B cell (primary cell): Measurements from ENCODE around the gene ARRB1. TPM values are rescaled to one million over a fixed set of nuclear protein-coding genes. Genes with fewer than 3 reads are reported as not detected.

ENCODE experiments used
- ATAC-seq: fragments of 200-7000 bp; cut with Tn5 transposase; one replicate; pipeline ENCODE4 v1.10.0; 2021; ENCODE audit warnings: low read depth, mild to moderate bottlenecking, moderate number of reproducible peaks, moderate library complexity
- CTCF ChIA-PET: fragments of 350-600 bp; sonication (Branson Sonifier 250); formaldehyde crosslinking; loops from one replicate; lab custom pipeline; 2021; ENCODE audit warnings: antibody characterized with exemption, inconsistent platforms; lab: Charles Lee
- POLR2A ChIA-PET: fragments of 350-600 bp; sonication (Branson Sonifier 250); formaldehyde crosslinking; loops from one replicate; lab custom pipeline; 2021; ENCODE audit warnings: antibody characterized with exemption; lab: Charles Lee
- DNase-seq: peaks from one replicate; pipeline ENCODE4 v3.0.0; 2013
- H2AFZ ChIP-seq: 2 replicates; pipeline ENCODE4 v1.6.1; 2012; ENCODE audit warnings: mild to moderate bottlenecking, low read depth, low read length; ENCODE audit not compliant: insufficient read depth, poor library complexity, severe bottlenecking
- H3K27ac ChIP-seq, 2 donors: 1 replicate in 1 of 2; 2 replicates in 1 of 2; pipeline ENCODE4 v1.5.1; 2012 to 2013; ENCODE audit warnings: low read length in 2 of 2, mild to moderate bottlenecking in 2 of 2, moderate library complexity in 1 of 2
- H3K27me3 ChIP-seq, 4 experiments: fragments of 200-600 bp in 1 of 4; sonication (generic) in 1 of 4; replicated peaks in 1 of 4; 1 replicate in 2 of 4; 2 replicates in 2 of 4; pipeline versions ENCODE4 v1.6.1 to v1.7.0; 2013 to 2016; ENCODE audit warnings: low read length in 3 of 4, mild to moderate bottlenecking in 2 of 4, mixed read lengths in 1 of 4, moderate library complexity in 1 of 4; ENCODE audit not compliant: insufficient read depth in 4 of 4, control insufficient read depth in 3 of 4; ENCODE audit errors: control extremely low read depth in 1 of 4
- H3K36me3 ChIP-seq, 2 experiments: replicated peaks in 1 of 2; 1 replicate in 1 of 2; 2 replicates in 1 of 2; pipeline versions ENCODE4 v1.6.1 to v1.7.1; 2013; ENCODE audit warnings: low read length in 1 of 2; ENCODE audit not compliant: insufficient read depth in 2 of 2, control insufficient read depth in 1 of 2; ENCODE audit errors: control extremely low read depth in 1 of 2, extremely low read depth in 1 of 2
- H3K4me1 ChIP-seq, 2 donors: fragments of 200-600 bp in 1 of 2; sonication (generic) in 1 of 2; 1 replicate in 1 of 2; 2 replicates in 1 of 2; pipeline versions ENCODE4 v1.5.1 to v1.6.1; 2013 to 2017; ENCODE audit warnings: low read length in 2 of 2; ENCODE audit not compliant: control insufficient read depth in 2 of 2, insufficient read depth in 2 of 2
- H3K4me2 ChIP-seq: replicated peaks from 2 replicates; pipeline ENCODE3; 2012; ENCODE audit warnings: mild to moderate bottlenecking, low read depth, low read length; ENCODE audit not compliant: poor library complexity, severe bottlenecking
- H3K4me3 ChIP-seq, 5 experiments: fragments of 200-600 bp in 1 of 5; sonication (generic) in 1 of 5; 1 replicate in 3 of 5; 2 replicates in 2 of 5; pipeline versions ENCODE4 v1.5.1 to v1.7.0; 2011 to 2016; ENCODE audit warnings: low read length in 4 of 5, mild to moderate bottlenecking in 4 of 5, low read depth in 2 of 5, control low read depth in 1 of 5, moderate library complexity in 1 of 5; ENCODE audit not compliant: insufficient read depth in 1 of 5; ENCODE audit errors: control extremely low read depth in 1 of 5, extremely low read depth in 1 of 5
- H3K79me2 ChIP-seq: fragments of 200-600 bp; sonication (generic); one replicate; pipeline ENCODE4 v1.6.0; 2016; ENCODE audit warnings: low read length; ENCODE audit not compliant: control insufficient read depth, insufficient read depth
- H3K9ac ChIP-seq: fragments of 200-600 bp; sonication (generic); 2 replicates; pipeline ENCODE4 v1.6.1; 2017; ENCODE audit warnings: mild to moderate bottlenecking, low read length, moderate library complexity
- H3K9me3 ChIP-seq, 3 donors: one replicate each; pipeline versions ENCODE4 v1.6.1 to v1.7.1; 2013; ENCODE audit warnings: low read length in 2 of 3; ENCODE audit not compliant: control insufficient read depth in 2 of 3, insufficient read depth in 1 of 3; ENCODE audit errors: control extremely low read depth in 1 of 3
- H4K20me1 ChIP-seq: 2 replicates; pipeline ENCODE4 v1.6.0; 2012; ENCODE audit warnings: mild to moderate bottlenecking, low read length; ENCODE audit not compliant: insufficient read depth, control insufficient read depth, poor library complexity, severe bottlenecking
- H3K27ac Mint-ChIP-seq: one replicate; pipeline ENCODE4 v1.8.0; 2021; ENCODE audit warnings: mixed read lengths
- H3K27me3 Mint-ChIP-seq: one replicate; pipeline ENCODE4 v1.8.0; 2021; ENCODE audit warnings: mixed read lengths
- H3K4me1 Mint-ChIP-seq: one replicate; pipeline ENCODE4 v1.8.0; 2021; ENCODE audit warnings: mixed read lengths
- H3K4me3 Mint-ChIP-seq: one replicate; pipeline ENCODE4 v1.8.0; 2021; ENCODE audit warnings: mixed read lengths
- H3K9me3 Mint-ChIP-seq: one replicate; pipeline ENCODE4 v1.8.0; 2022; ENCODE audit warnings: mixed read lengths; ENCODE audit not compliant: insufficient read depth
- EZH2 ChIP-seq: IDR thresholded peaks from 2 replicates; pipeline ENCODE4 v1.6.1; 2012; ENCODE audit warnings: borderline replicate concordance, low read depth, mild to moderate bottlenecking, moderate library complexity, low read length; ENCODE audit not compliant: insufficient read depth, poor library complexity, severe bottlenecking
- WGBS: methylation state at CpG from one replicate; pipeline ENCODE4 v1.1.5; 2013; ENCODE audit warnings: missing lambda C conversion rate; ENCODE audit not compliant: insufficient coverage; 5-methylcytosine and 5-hydroxymethylcytosine counted together
- intact Hi-C: fragments of 100-400 bp; cut with micrococcal nuclease; formaldehyde crosslinking; loops from one replicate; pipeline ENCODE4 v1.10.0; 2022
- polyA plus RNA-seq: library from polyadenylated mRNA; depleted of rRNA; stranded (reverse); fragments of >200 nt; gene quantifications from 2 replicates; pipeline ENCODE4 v1.2.3, GENCODE V29; 2012
- total RNA-seq, 2 donors: library from RNA; stranded (reverse); fragments of 120-200 nt in 1 of 2; gene quantifications; 1 replicate in 1 of 2; 2 replicates in 1 of 2; pipeline versions ENCODE4 v1.2.3 to v1.2.4, GENCODE V29; 2013 to 2022
- TF ChIP-seq, protein P1 (sequence below): fragments of 200-600 bp; IDR thresholded peaks from one replicate; pipeline ENCODE4 v1.8.0; 2022; ENCODE audit warnings: antibody characterized with exemption, mild to moderate bottlenecking

Gene ARRB1
- total and polyA plus RNA-seq, 2 donors (not counting 1 experiment from before 2014, with no cell fraction given) = 1.0 to 1.9 TPM

DNA sequence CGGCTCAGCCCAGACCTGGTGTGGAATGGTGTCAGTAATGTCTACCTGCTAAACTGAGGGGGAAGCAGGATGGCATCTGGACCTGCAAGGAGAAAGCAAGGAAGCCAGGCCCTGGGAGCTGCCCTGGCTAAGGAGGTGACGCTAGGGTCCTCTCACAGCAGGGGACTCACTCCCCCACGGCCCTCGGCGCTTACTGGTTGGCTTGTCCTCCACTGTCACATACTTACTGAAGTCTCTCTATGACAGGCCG is 62.0 kb downstream of the ARRB1 start:
- Histone ChIP-seq H4K20me1 (no peaks in the 10 kb centered on the region), H3K4me1 (no peaks in the 10 kb centered on the region), H3K27me3 (peaks cover 0 to 3% (median 0%) of the 10 kb centered on the region in 4 experiments), H3K27ac (no peak overlapping the region), H3K4me3 (no peak overlapping the region), H3K36me3 (no peaks in the 10 kb centered on the region), H3K9ac (no peak overlapping the region), H2AFZ (no peak overlapping the region), H3K4me2 (no peak overlapping the region), H3K9me3 (no peaks in the 10 kb centered on the region), H3K79me2 (no peaks in the 10 kb centered on the region)
- Mint-ChIP-seq H3K27me3 (peaks cover 12% of the 10 kb centered on the region), H3K4me1 (no peaks in the 10 kb centered on the region), H3K27ac (no peak overlapping the region), H3K9me3 (no peaks in the 10 kb centered on the region), H3K4me3 (no peak overlapping the region)
- POLR2A ChIA-PET = no interaction called here
- WGBS = 97% methylated on average over 6 of the region's 6 CpGs
- CTCF ChIA-PET = interaction anchor here (1.2 kb wide), 1 partner anchor 10 kb away, joined by 4 read pairs; no protein-coding TSS in a partner anchor
- DNase-seq = no peak
- intact Hi-C loops = no loop called here
- TF ChIP-seq, protein P1, sequence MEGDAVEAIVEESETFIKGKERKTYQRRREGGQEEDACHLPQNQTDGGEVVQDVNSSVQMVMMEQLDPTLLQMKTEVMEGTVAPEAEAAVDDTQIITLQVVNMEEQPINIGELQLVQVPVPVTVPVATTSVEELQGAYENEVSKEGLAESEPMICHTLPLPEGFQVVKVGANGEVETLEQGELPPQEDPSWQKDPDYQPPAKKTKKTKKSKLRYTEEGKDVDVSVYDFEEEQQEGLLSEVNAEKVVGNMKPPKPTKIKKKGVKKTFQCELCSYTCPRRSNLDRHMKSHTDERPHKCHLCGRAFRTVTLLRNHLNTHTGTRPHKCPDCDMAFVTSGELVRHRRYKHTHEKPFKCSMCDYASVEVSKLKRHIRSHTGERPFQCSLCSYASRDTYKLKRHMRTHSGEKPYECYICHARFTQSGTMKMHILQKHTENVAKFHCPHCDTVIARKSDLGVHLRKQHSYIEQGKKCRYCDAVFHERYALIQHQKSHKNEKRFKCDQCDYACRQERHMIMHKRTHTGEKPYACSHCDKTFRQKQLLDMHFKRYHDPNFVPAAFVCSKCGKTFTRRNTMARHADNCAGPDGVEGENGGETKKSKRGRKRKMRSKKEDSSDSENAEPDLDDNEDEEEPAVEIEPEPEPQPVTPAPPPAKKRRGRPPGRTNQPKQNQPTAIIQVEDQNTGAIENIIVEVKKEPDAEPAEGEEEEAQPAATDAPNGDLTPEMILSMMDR = no peak
- TF ChIP-seq EZH2 = no peak
- ATAC-seq = no peak

DNA sequence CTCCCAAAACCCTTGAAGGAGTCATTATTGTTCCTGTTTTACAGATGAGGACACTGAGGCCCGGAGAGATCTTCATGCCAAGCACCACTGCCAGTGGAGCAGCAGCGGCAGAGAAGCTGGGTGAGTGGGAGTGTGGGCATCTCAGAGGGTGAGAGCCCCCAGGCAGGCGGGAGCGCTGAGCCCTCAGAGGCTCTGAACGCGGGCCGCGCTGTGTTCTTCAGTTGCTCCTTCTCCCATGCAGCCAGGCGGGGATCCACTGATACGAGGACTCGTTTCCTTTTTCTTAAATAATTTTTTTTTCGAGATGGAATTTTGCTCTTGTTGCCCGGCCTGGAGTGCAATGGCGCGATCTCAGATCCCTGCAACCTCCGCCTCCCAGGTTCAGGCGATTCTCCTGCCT is 63.9 kb downstream of the ARRB1 start:
- Histone ChIP-seq H4K20me1 (no peaks in the 10 kb centered on the region), H3K4me1 (no peaks in the 10 kb centered on the region), H3K36me3 (no peaks in the 10 kb centered on the region), H3K4me3 (no peak overlapping the region), H2AFZ (no peak overlapping the region), H3K27ac (no peak overlapping the region), H3K9ac (no peak overlapping the region), H3K27me3 (no peaks in the 10 kb centered on the region), H3K4me2 (no peak overlapping the region), H3K79me2 (no peaks in the 10 kb centered on the region), H3K9me3 (no peaks in the 10 kb centered on the region)
- ChIA-PET POLR2A (no interaction called here), CTCF (interaction anchor here (1.2 kb wide), 1 partner anchor 97 kb away, joined by 4 read pairs; no protein-coding TSS in a partner anchor)
- ATAC-seq (no peak), DNase-seq (no peak)
- Mint-ChIP-seq H3K27me3 (peaks cover 8% of the 10 kb centered on the region), H3K4me3 (no peak overlapping the region), H3K4me1 (no peaks in the 10 kb centered on the region), H3K27ac (no peak overlapping the region), H3K9me3 (no peaks in the 10 kb centered on the region)
- intact Hi-C loops = no loop called here
- 95% methylated on average over 17 of the region's 17 CpGs for WGBS
- no peak for TF ChIP-seq EZH2
- TF ChIP-seq, protein P1 = no peak
